ENCODE results near the gene YAE1. TPM values are rescaled to one million over a fixed set of nuclear protein-coding genes. Genes with fewer than 3 reads are reported as not detected.

Gene YAE1
- polyA plus RNA-seq, 1 of the 3 experiments (the other 2 are of a cell fraction) = 30.7 TPM

GRCh38 chr7:39603924-39604323 is 37.7 kb downstream of the YAE1 start:
- no peaks in the 10 kb centered on the region for H4K20me1 ChIP-seq (ENCODE audit: insufficient read depth)
- no peaks in the 10 kb centered on the region for H3K79me2 ChIP-seq (ENCODE audit: insufficient read depth)
- H3K27ac ChIP-seq (ENCODE audit: low read depth in 2 of 2, low read length in 1 of 2) = no peak overlapping the region
- no peak overlapping the region for H3K4me3 ChIP-seq (ENCODE audit: low read depth in 2 of 2, low read length in 1 of 2)
- H3K9me2 ChIP-seq = no peaks in the 10 kb centered on the region
- H2AFZ ChIP-seq (ENCODE audit: low read depth) = no peak overlapping the region
- H3K27me3 ChIP-seq (ENCODE audit: insufficient read depth) = no peaks in the 10 kb centered on the region
- TF ChIP-seq USF2 (IDR thresholded peaks at IDR 0.05; ENCODE audit: borderline replicate concordance, low read depth, low read length) = no peak
- no peak for TF ChIP-seq USF1 (IDR thresholded peaks at IDR 0.05; ENCODE audit: borderline replicate concordance, low read depth)
- TF ChIP-seq REST (IDR thresholded peaks at IDR 0.05; ENCODE audit: low read depth, low read length) = no peak
- no peak for TF ChIP-seq MXI1 (IDR thresholded peaks at IDR 0.05; ENCODE audit: low read depth, low read length)
- POLR2A ChIA-PET = no interaction called here
- H3K4me1 ChIP-seq (ENCODE audit: control insufficient read depth in 1 of 2, insufficient read depth in 2 of 2, low read depth in 1 of 2, low read length in 1 of 2) = peaks cover 8 to 12% of the 10 kb centered on the region in 2 experiments; a peak in 3 of 4 replicates
- no peak overlapping the region for H3K4me2 ChIP-seq
- H3K9me3 ChIP-seq = no peaks in the 10 kb centered on the region
- H3F3A ChIP-seq (replicated peaks; ENCODE audit: insufficient read depth) = peaks cover 31% of the 10 kb centered on the region
- CTCF ChIA-PET = interaction anchor here (4.9 kb wide), 1 partner anchor 24 kb away, joined by 19 read pairs; no protein-coding TSS in a partner anchor
- H3K36me3 ChIP-seq (replicated peaks in 1 of 2; ENCODE audit: control insufficient read depth in 1 of 2, insufficient read depth in 2 of 2, low read length in 1 of 2) = no peaks in the 10 kb centered on the region
- DNase-seq = no peak
- no peak overlapping the region for H3K9ac ChIP-seq

- Histone ChIP-seq H3K27ac (ENCODE audit: low read depth in 2 of 2, low read length in 1 of 2) (no peak overlapping the region), H3F3A (replicated peaks; ENCODE audit: insufficient read depth) (peaks cover 33% of the 10 kb centered on the region), H3K79me2 (ENCODE audit: insufficient read depth) (no peaks in the 10 kb centered on the region), H4K20me1 (ENCODE audit: insufficient read depth) (no peaks in the 10 kb centered on the region), H2AFZ (ENCODE audit: low read depth) (no peak overlapping the region), H3K9me2 (no peaks in the 10 kb centered on the region), H3K36me3 (replicated peaks in 1 of 2; ENCODE audit: control insufficient read depth in 1 of 2, insufficient read depth in 2 of 2, low read length in 1 of 2) (no peaks in the 10 kb centered on the region), H3K4me1 (ENCODE audit: control insufficient read depth in 1 of 2, insufficient read depth in 2 of 2, low read depth in 1 of 2, low read length in 1 of 2) (peaks cover 19 to 21% of the 10 kb centered on the region in 2 experiments; a peak in 3 of 4 replicates), H3K27me3 (ENCODE audit: insufficient read depth) (no peaks in the 10 kb centered on the region), H3K9me3 (no peaks in the 10 kb centered on the region), H3K9ac (no peak overlapping the region), H3K4me3 (ENCODE audit: low read depth in 2 of 2, low read length in 1 of 2) (no peak overlapping the region), H3K4me2 (no peak overlapping the region)
- no peak for DNase-seq
- CTCF ChIA-PET = interaction anchor here (0.8 to 4.9 kb wide), 4 partner anchors 13 to 141 kb away, joined by 3 to 19 read pairs (median 6); no protein-coding TSS in a partner anchor
- 96% methylated on average over 1 of the region's 1 CpG for WGBS (ENCODE audit: low lambda C conversion rate)
- POLR2A ChIA-PET = no interaction called here
- TF ChIP-seq NRF1 (IDR thresholded peaks at IDR 0.05; ENCODE audit: low read depth, low read length) = no peak
- TF ChIP-seq USF1 (IDR thresholded peaks at IDR 0.05; ENCODE audit: borderline replicate concordance, low read depth) = no peak
- no peak for TF ChIP-seq NFIC (IDR thresholded peaks at IDR 0.05; ENCODE audit: borderline replicate concordance)
- TF ChIP-seq EP300 (IDR thresholded peaks at IDR 0.05; ENCODE audit: borderline replicate concordance in 1 of 2, low read depth in 1 of 2, low read length in 1 of 2) = no peak
- TF ChIP-seq ZBTB33 (IDR thresholded peaks at IDR 0.05; ENCODE audit: borderline replicate concordance, low read depth) = no peak
- TF ChIP-seq MXI1 (IDR thresholded peaks at IDR 0.05; ENCODE audit: low read depth, low read length) = no peak
- TF ChIP-seq GATA2 (CRISPR knock-in tag; IDR thresholded peaks at IDR 0.05) = no peak
- no peak for TF ChIP-seq FOSL2 (IDR thresholded peaks at IDR 0.05; ENCODE audit: borderline replicate concordance, low read depth)
- no peak for TF ChIP-seq YY1 (IDR thresholded peaks at IDR 0.05; ENCODE audit: low read depth)
- TF ChIP-seq IRF3 (IDR thresholded peaks at IDR 0.05; ENCODE audit: low read depth, low read length) = no peak
- TF ChIP-seq EZH2phosphoT487 (IDR thresholded peaks at IDR 0.05; ENCODE audit: borderline replicate concordance, low read depth) = no peak
- TF ChIP-seq TAF1 (IDR thresholded peaks at IDR 0.05; ENCODE audit: borderline replicate concordance, low read depth, low read length) = no peak
- no peak for TF ChIP-seq RFX5 (IDR thresholded peaks at IDR 0.05; ENCODE audit: low read length)
- no peak for TF ChIP-seq GABPA (IDR thresholded peaks at IDR 0.05; ENCODE audit: low read depth)
- TF ChIP-seq RAD21 (IDR thresholded peaks at IDR 0.05; ENCODE audit: low read length) = no peak
- TF ChIP-seq SMC3 (IDR thresholded peaks at IDR 0.05; ENCODE audit: low read depth, low read length) = no peak
Observed at GRCh38 chr7:39605087-39605486, 38.9 kb downstream of the YAE1 start.

Data from SK-N-SH (cell line).